ENCODE data around the gene ARGLU1. TPM values are rescaled to one million over a fixed set of nuclear protein-coding genes. Genes with fewer than 3 reads are reported as not detected.

ARGLU1 gene
- total RNA-seq, 1 donor from 2014 or later, result 32.4 TPM

DNA sequence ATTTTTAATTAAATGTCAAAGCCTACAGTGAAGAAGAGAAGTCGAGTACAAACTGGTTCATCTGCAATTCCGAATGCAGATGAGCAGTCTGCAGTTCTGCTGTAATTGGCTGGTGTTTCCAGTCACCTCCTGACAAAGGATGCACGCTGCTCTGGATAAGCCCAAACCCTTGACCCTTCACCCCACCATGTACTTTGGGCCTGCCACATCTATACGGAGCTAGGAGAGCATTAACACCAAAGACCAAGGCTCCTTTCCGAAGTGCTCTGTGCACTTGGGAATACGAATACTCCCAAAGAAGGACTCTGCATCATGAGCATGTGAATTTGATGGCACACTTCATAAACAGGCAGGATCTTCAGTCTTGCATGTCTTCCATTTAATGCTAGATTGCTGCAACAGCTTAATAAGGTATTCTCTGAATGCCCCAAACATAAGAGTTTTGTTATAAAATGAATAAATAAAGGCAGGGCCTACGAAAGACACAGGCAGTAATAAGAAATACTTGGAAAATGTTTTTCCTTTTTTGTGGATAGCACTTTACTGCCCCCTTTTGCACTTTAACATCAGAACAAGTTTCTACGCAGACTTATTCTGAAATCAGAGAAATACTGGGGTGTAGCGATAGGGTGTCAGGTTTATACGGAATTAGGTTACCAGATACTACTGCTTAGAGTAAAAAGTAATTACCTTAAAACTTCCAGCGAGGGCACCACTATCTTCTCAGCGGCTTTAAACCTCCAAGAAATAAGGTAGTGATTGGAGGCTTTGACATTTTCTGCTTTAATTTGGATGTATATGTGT, 47.5 kb downstream of the ARGLU1 start:
- Histone ChIP-seq H3K4me1 (ENCODE audit: control insufficient read depth in 3 of 3, insufficient read depth in 3 of 3, low read length in 3 of 3) (peaks cover 4 to 22% (median 12%) of the 10 kb centered on the region in 3 donors), H3K9ac (ENCODE audit: low read depth in 1 of 3, low read length in 3 of 3) (no peak overlapping the region), H3K9me3 (ENCODE audit: control insufficient read depth in 3 of 3, low read length in 3 of 3) (no peaks in the 10 kb centered on the region), H3K27me3 (ENCODE audit: control insufficient read depth in 3 of 3, insufficient read depth in 3 of 3, low read length in 3 of 3) (no peaks in the 10 kb centered on the region), H3K4me3 (ENCODE audit: low read length in 3 of 3) (no peak overlapping the region), H3K27ac (ENCODE audit: low read depth, low read length) (no peak overlapping the region), H3K36me3 (ENCODE audit: control insufficient read depth in 3 of 3, insufficient read depth in 3 of 3, low read length in 3 of 3) (no peaks in the 10 kb centered on the region)

DNA sequence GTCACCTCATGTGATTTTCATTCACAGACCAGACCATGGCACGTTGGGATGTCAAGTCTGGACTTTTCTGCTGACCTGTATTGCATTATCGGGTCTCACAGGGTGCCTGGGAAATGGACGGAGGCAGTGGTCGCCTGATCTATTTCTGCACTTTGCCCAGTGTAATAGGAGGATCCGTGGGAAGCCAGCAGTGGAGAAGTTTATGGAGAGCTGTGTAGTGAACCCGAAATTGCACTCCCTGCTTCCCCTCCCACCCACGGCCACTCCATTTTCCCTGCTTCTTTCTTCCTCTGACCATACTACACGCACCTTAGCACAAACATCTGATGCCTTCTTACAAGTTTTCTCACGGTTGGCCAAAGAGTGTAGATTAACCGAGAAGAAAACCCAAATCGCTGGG, 49.4 kb downstream of the ARGLU1 start:
- Histone ChIP-seq H3K4me3 (ENCODE audit: low read length in 3 of 3) (no peak overlapping the region), H3K9me3 (ENCODE audit: control insufficient read depth in 3 of 3, low read length in 3 of 3) (no peaks in the 10 kb centered on the region), H3K36me3 (ENCODE audit: control insufficient read depth in 3 of 3, insufficient read depth in 3 of 3, low read length in 3 of 3) (no peaks in the 10 kb centered on the region), H3K27ac (ENCODE audit: low read depth, low read length) (no peak overlapping the region), H3K27me3 (ENCODE audit: control insufficient read depth in 3 of 3, insufficient read depth in 3 of 3, low read length in 3 of 3) (no peaks in the 10 kb centered on the region), H3K9ac (ENCODE audit: low read depth in 1 of 3, low read length in 3 of 3) (no peak overlapping the region), H3K4me1 (ENCODE audit: control insufficient read depth in 3 of 3, insufficient read depth in 3 of 3, low read length in 3 of 3) (peaks cover 4 to 18% (median 12%) of the 10 kb centered on the region in 3 donors)

DNA sequence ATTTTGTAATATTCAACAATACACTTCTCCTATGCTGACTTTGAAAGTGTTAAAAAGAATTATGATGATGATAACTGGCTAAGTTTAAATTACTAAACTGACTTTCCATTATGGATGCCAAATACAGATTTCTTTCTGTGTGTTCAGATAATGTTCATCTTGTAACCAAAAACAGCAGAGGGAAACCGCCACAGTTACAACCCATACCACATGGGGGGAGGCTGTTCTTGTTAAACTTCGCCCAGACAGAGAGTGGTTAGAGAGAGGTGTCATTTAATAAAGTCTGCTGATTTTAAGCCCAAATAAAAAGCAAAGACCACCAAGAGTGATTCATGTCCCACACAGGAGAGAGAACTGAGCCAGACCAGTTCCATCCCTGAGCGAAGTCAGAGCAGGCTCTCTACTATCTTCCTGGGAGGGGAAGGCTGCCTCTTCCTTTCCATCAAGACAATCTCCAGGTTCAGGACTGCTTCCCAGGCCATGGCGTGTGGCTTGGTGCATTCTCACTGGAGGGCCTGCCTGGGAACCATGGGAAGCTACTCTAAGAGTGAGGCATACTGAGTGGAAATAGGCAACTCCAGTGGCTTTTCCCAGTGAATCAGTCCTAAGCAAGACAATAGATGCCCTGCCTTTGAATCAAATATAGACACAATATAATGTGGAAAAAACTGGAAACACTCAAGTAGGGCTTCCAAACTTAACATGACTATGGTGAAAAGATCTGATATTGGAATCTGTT, 50.7 kb downstream of the ARGLU1 start:
- Histone ChIP-seq H3K9me3 (ENCODE audit: control insufficient read depth in 3 of 3, low read length in 3 of 3) (no peaks in the 10 kb centered on the region), H3K27ac (ENCODE audit: low read depth, low read length) (no peak overlapping the region), H3K9ac (ENCODE audit: low read depth in 1 of 3, low read length in 3 of 3) (no peak overlapping the region), H3K4me1 (ENCODE audit: control insufficient read depth in 3 of 3, insufficient read depth in 3 of 3, low read length in 3 of 3) (peaks cover 4 to 17% (median 4%) of the 10 kb centered on the region in 3 donors), H3K36me3 (ENCODE audit: control insufficient read depth in 3 of 3, insufficient read depth in 3 of 3, low read length in 3 of 3) (no peaks in the 10 kb centered on the region), H3K27me3 (ENCODE audit: control insufficient read depth in 3 of 3, insufficient read depth in 3 of 3, low read length in 3 of 3) (no peaks in the 10 kb centered on the region), H3K4me3 (ENCODE audit: low read length in 3 of 3) (no peak overlapping the region)

DNA sequence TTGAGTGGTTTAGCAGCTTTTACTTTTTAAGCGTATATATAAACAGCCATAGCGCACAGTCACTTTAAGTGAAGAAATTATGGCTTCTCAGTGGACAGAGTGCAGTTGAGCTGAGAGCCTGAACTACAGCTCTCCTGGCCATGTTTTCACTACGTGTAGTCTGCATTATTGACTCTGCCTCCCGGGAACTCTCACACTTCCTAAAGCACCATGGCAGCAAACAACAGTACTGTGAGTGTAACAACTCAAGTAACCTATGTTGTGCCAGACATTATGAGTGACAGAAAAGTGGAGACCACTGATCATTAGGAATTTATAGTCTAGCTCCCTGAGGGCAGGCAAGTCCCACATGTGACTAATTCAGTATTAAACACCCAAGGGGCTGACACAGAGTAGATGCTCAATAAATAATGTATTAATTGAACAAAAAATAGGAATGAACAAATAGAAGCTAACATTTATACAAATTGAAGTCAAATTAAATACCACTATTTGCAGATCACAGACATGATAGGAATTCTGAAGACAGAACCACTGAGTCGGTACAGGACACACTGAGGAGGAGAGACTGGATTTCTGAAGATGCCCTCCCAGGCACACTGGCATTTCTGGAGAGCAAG, 52.2 kb downstream of the ARGLU1 start:
- peaks cover 4 to 10% (median 4%) of the 10 kb centered on the region in 3 donors for H3K4me1 ChIP-seq (ENCODE audit: control insufficient read depth in 3 of 3, insufficient read depth in 3 of 3, low read length in 3 of 3)
- H3K27me3 ChIP-seq (ENCODE audit: control insufficient read depth in 3 of 3, insufficient read depth in 3 of 3, low read length in 3 of 3), result no peaks in the 10 kb centered on the region
- no peaks in the 10 kb centered on the region for H3K36me3 ChIP-seq (ENCODE audit: control insufficient read depth in 3 of 3, insufficient read depth in 3 of 3, low read length in 3 of 3)
- H3K4me3 ChIP-seq (ENCODE audit: low read length in 3 of 3), result no peak overlapping the region
- no peak overlapping the region for H3K27ac ChIP-seq (ENCODE audit: low read depth, low read length)
- H3K9me3 ChIP-seq (ENCODE audit: control insufficient read depth in 3 of 3, low read length in 3 of 3), result no peaks in the 10 kb centered on the region
- no peak overlapping the region for H3K9ac ChIP-seq (ENCODE audit: low read depth in 1 of 3, low read length in 3 of 3)

GRCh38 chr13:106514928-106515634, 52.9 kb downstream of the ARGLU1 start:
- H3K4me3 ChIP-seq (ENCODE audit: low read length in 3 of 3), result no peak overlapping the region
- no peak overlapping the region for H3K27ac ChIP-seq (ENCODE audit: low read depth, low read length)

DNA sequence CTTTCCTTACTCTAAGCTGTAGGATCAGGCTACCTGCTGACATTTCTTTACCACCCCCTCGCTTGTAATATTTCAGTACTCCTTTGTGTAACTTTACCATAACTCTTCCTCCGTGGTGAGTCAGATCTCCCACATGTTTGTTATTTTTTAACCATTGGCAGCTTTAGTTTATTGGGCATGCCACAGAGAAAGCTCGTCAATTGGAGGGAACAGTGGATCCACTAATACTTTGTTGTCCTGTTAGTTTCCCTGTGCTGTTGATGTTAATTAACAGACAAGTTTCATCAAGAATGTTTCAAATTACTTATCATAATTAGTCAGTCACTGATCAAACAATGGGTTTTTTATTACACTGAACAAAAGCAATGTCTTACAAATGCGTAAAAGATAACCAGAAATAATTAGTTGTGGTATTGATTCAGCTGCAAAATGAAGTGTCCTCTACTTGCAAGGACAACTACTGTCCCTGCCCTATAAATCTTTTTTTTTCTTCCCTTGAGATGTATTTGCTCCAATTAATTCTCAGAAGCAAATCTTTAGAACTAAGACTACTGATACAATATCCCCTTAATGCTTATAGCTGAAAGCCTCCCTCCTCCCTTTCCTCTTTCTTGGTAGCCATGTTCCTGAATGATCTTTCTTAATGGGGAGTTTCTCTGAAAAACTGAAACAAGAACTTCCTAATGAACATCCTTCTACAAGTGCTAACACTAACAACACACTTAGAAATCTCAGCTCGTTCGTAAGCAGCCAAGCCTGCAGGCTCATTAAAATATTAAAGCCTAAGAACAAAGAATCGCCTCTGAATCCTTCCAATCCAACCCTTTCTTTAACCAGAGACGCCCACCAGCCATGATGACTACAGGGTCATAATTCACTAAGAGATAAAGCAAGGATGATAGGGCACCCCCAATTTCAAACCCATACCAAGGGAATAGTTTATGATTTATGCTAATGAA, 54.6 kb downstream of the ARGLU1 start:
- Histone ChIP-seq H3K36me3 (ENCODE audit: control insufficient read depth in 3 of 3, insufficient read depth in 3 of 3, low read length in 3 of 3) (no peaks in the 10 kb centered on the region), H3K9me3 (ENCODE audit: control insufficient read depth in 3 of 3, low read length in 3 of 3) (no peaks in the 10 kb centered on the region), H3K27ac (ENCODE audit: low read depth, low read length) (no peak overlapping the region), H3K4me1 (ENCODE audit: control insufficient read depth in 3 of 3, insufficient read depth in 3 of 3, low read length in 3 of 3) (peaks cover 0 to 4% (median 2%) of the 10 kb centered on the region in 3 donors), H3K27me3 (ENCODE audit: control insufficient read depth in 3 of 3, insufficient read depth in 3 of 3, low read length in 3 of 3) (no peaks in the 10 kb centered on the region), H3K4me3 (ENCODE audit: low read length in 3 of 3) (no peak overlapping the region), H3K9ac (ENCODE audit: low read depth in 1 of 3, low read length in 3 of 3) (no peak overlapping the region)

More at GRCh38 chr13:106514928-106515634, 52.9 kb downstream of the ARGLU1 start:
- no peaks in the 10 kb centered on the region for H3K36me3 ChIP-seq (ENCODE audit: control insufficient read depth in 3 of 3, insufficient read depth in 3 of 3, low read length in 3 of 3)
- no peak overlapping the region for H3K9ac ChIP-seq (ENCODE audit: low read depth in 1 of 3, low read length in 3 of 3)
- H3K4me1 ChIP-seq (ENCODE audit: control insufficient read depth in 3 of 3, insufficient read depth in 3 of 3, low read length in 3 of 3), result peaks cover 0 to 9% (median 2%) of the 10 kb centered on the region in 3 donors
- no peaks in the 10 kb centered on the region for H3K27me3 ChIP-seq (ENCODE audit: control insufficient read depth in 3 of 3, insufficient read depth in 3 of 3, low read length in 3 of 3)
- H3K9me3 ChIP-seq (ENCODE audit: control insufficient read depth in 3 of 3, low read length in 3 of 3), result no peaks in the 10 kb centered on the region

GRCh38 chr13:106507560-106508274, 60.2 kb downstream of the ARGLU1 start:
- peak overlapping the region; percentile 15 to 42 (median 33) for H3K4me3 ChIP-seq (ENCODE audit: low read length in 3 of 3)
- no peaks in the 10 kb centered on the region for H3K27me3 ChIP-seq (ENCODE audit: control insufficient read depth in 3 of 3, insufficient read depth in 3 of 3, low read length in 3 of 3)
- H3K36me3 ChIP-seq (ENCODE audit: control insufficient read depth in 3 of 3, insufficient read depth in 3 of 3, low read length in 3 of 3), result no peaks in the 10 kb centered on the region
- H3K4me1 ChIP-seq (ENCODE audit: control insufficient read depth in 3 of 3, insufficient read depth in 3 of 3, low read length in 3 of 3), result peaks cover 6 to 12% (median 7%) of the 10 kb centered on the region in 3 donors
- no peaks in the 10 kb centered on the region for H3K9me3 ChIP-seq (ENCODE audit: control insufficient read depth in 3 of 3, low read length in 3 of 3)
- peak overlapping the region in 2 of 3 donors; percentile 8 to 18 for H3K9ac ChIP-seq (ENCODE audit: low read depth in 1 of 3, low read length in 3 of 3)
- peak overlapping the region; percentile 33 for H3K27ac ChIP-seq (ENCODE audit: low read depth, low read length)

DNA sequence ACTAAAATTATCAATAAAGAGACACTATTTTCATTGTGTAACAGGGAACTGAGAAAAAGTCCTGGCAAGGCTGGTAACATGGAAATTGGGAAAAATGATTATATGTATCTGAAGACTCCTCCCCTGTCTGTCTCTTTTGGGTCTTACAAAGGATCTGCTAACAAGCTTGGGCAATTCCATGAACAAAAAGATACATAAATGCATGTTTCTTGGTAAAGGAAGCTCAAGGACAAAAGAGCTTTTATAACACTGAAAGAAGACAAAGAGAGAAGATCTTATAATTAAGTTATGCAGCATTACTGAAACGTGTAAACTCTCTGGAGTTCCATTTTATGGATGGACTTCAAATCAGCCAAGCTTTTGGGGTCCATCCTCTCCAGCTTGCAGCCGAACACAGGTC, 61.7 kb downstream of the ARGLU1 start:
- no peaks in the 10 kb centered on the region for H3K36me3 ChIP-seq (ENCODE audit: control insufficient read depth in 3 of 3, insufficient read depth in 3 of 3, low read length in 3 of 3)
- H3K27ac ChIP-seq (ENCODE audit: low read depth, low read length), result no peak overlapping the region
- H3K9me3 ChIP-seq (ENCODE audit: control insufficient read depth in 3 of 3, low read length in 3 of 3), result no peaks in the 10 kb centered on the region
- peaks cover 6 to 12% (median 7%) of the 10 kb centered on the region in 3 donors for H3K4me1 ChIP-seq (ENCODE audit: control insufficient read depth in 3 of 3, insufficient read depth in 3 of 3, low read length in 3 of 3)
- no peak overlapping the region for H3K4me3 ChIP-seq (ENCODE audit: low read length in 3 of 3)
- H3K9ac ChIP-seq (ENCODE audit: low read depth in 1 of 3, low read length in 3 of 3), result no peak overlapping the region
- H3K27me3 ChIP-seq (ENCODE audit: control insufficient read depth in 3 of 3, insufficient read depth in 3 of 3, low read length in 3 of 3), result no peaks in the 10 kb centered on the region
